ENCODE measurements around the gene MBD5.

DNA sequence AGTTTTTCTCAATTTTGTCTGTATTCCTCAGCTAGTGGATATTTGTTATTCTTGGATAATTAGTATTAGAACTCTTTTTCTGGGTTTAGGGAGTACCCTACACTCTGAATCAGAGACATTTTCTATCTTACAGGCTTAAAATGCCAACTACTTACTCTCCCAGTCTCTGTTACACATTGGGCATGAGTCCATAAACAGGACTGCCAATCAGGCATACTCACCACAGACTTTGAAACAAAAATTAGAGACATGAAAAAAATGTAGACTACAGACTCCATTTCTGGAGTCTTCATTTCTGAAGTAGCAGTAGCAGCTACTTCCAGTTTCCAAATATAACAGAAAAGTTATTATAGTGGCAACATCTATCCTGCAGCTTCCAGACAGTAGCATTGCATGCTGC is 279.7 kb downstream of the MBD5 start:
- no peak for TF ChIP-seq POLR2A (IDR thresholded peaks at IDR 0.05)
- TF ChIP-seq, protein P1, sequence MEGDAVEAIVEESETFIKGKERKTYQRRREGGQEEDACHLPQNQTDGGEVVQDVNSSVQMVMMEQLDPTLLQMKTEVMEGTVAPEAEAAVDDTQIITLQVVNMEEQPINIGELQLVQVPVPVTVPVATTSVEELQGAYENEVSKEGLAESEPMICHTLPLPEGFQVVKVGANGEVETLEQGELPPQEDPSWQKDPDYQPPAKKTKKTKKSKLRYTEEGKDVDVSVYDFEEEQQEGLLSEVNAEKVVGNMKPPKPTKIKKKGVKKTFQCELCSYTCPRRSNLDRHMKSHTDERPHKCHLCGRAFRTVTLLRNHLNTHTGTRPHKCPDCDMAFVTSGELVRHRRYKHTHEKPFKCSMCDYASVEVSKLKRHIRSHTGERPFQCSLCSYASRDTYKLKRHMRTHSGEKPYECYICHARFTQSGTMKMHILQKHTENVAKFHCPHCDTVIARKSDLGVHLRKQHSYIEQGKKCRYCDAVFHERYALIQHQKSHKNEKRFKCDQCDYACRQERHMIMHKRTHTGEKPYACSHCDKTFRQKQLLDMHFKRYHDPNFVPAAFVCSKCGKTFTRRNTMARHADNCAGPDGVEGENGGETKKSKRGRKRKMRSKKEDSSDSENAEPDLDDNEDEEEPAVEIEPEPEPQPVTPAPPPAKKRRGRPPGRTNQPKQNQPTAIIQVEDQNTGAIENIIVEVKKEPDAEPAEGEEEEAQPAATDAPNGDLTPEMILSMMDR (IDR thresholded peaks at IDR 0.05): no peak
- no peak for TF ChIP-seq EP300 (IDR thresholded peaks at IDR 0.05)
